ENCODE results near the gene DOCK2.

GRCh38 chr5:169862391-169862811 lies 225.3 kb downstream of the DOCK2 start:
- TF ChIP-seq CTCF (conservative IDR thresholded peaks at IDR 0.05; ENCODE audit: low read length), result no peak
- TF ChIP-seq EZH2phosphoT487 (IDR thresholded peaks at IDR 0.05; ENCODE audit: borderline replicate concordance, low read depth, low read length), result no peak

All from OCI-LY7 (cell line).